ENCODE data around the gene PPP1R16B.
"Not testable (repeated sequence)": the region's sequence is repeated elsewhere in the genome, so short reads cannot be mapped to it uniquely, and the experiment has no call there.

PPP1R16B gene

DNA sequence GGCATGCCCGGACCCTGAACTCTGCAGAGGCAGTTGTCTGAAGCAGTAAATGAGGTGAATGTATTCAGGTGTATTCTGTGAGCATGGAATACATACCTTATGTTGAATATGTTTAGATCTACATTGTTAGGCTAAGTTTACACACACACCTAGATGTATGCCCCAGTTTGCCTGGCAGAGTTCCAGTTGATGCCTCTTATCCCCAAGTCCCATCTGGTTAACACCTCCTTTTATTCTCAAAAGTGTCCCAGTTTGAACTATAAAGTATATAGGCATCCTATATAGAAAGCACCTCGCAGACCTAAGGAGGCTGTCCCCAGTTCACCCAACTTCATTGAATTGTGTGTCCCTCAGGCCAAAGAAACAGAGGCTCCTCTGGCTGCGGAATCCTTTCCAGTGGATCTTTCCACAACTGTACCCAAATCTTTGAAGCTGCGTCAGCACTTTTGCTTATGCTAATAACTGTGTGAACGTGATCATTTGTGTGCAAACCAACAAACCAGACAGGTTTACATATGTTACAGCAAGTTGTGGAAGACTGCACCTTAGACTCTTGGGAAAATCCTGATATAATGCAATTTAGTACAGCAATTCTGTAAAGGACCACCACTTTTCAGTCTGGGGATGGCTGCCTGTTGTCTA is 151.9 kb downstream of the PPP1R16B start:
- Histone ChIP-seq H3K9ac (ENCODE audit: low read depth, low read length) (no peak overlapping the region), H3K4me3 (ENCODE audit: low read depth, low read length) (no peak overlapping the region), H3K4me1 (ENCODE audit: control insufficient read depth, insufficient read depth, low read length) (no peaks in the 10 kb centered on the region), H3K27me3 (ENCODE audit: control insufficient read depth, insufficient read depth, low read length) (no peaks in the 10 kb centered on the region), H3K36me3 (ENCODE audit: control insufficient read depth, insufficient read depth, low read length) (peaks cover 2% of the 10 kb centered on the region), H3K9me3 (ENCODE audit: control insufficient read depth, insufficient read depth, low read length) (no peaks in the 10 kb centered on the region)

DNA sequence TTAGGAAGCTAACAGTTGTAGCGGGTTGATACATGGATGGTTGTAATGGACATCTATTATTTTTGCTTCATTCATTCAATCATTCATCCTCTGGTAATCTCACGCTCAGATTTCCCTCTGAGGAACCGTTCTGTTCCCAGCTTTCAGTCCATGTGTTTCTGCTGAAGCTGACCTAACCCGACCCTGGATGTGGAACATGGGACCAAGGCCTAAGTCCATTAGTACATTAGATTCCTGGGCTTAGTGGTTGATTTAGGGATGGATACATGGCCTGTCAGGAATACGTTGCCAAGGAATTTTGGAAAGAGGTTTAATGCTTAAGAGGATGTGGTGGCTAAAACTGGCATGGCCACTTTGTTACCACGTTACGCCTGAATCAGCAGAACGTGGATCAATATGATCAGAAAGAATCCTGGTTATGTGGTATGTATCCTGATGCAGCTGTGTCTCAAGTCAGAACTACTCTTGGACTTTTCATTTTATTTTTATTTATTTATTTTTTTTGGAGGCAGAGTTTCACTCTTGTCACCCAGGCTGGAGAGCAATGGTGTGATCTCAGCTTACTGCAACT is 152.5 kb downstream of the PPP1R16B start:
- no peak overlapping the region for H3K9ac ChIP-seq (ENCODE audit: low read depth, low read length)

DNA sequence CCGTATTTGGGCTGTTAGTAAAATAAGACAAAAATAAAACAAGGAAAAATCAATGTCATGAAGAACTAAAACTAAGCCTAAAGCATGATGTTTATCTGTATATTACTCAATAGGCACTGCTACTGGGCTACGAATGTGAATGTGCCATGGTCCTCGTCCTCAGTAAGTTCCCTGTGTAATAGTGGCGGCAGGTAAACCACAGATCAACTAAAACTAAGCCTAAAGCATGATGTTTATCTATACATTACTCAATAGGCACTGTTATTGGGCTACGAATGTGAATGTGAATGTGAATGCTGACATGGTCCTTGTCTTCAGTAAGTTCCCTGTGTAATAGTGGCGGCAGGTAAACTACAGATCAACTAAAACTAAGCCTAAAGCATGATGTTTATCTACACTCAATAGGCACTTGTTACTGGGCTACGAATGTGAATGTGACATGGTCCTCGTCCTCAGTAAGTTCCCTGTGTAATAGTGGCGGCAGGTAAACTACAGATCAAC is 154.7 kb downstream of the PPP1R16B start:
- H3K9ac ChIP-seq (ENCODE audit: low read depth, low read length); H3K4me1 ChIP-seq (ENCODE audit: control insufficient read depth, insufficient read depth, low read length); H3K9me3 ChIP-seq (ENCODE audit: control insufficient read depth, insufficient read depth, low read length); H3K36me3 ChIP-seq (ENCODE audit: control insufficient read depth, insufficient read depth, low read length); H3K4me3 ChIP-seq (ENCODE audit: low read depth, low read length); H3K27me3 ChIP-seq (ENCODE audit: control insufficient read depth, insufficient read depth, low read length): not testable (repeated sequence)

More for the DNA sequence above, 152.5 kb downstream of the PPP1R16B start:
- Histone ChIP-seq H3K4me1 (ENCODE audit: control insufficient read depth, insufficient read depth, low read length) (no peaks in the 10 kb centered on the region), H3K9me3 (ENCODE audit: control insufficient read depth, insufficient read depth, low read length) (no peaks in the 10 kb centered on the region), H3K4me3 (ENCODE audit: low read depth, low read length) (no peak overlapping the region), H3K27me3 (ENCODE audit: control insufficient read depth, insufficient read depth, low read length) (no peaks in the 10 kb centered on the region), H3K36me3 (ENCODE audit: control insufficient read depth, insufficient read depth, low read length) (no peaks in the 10 kb centered on the region)

DNA sequence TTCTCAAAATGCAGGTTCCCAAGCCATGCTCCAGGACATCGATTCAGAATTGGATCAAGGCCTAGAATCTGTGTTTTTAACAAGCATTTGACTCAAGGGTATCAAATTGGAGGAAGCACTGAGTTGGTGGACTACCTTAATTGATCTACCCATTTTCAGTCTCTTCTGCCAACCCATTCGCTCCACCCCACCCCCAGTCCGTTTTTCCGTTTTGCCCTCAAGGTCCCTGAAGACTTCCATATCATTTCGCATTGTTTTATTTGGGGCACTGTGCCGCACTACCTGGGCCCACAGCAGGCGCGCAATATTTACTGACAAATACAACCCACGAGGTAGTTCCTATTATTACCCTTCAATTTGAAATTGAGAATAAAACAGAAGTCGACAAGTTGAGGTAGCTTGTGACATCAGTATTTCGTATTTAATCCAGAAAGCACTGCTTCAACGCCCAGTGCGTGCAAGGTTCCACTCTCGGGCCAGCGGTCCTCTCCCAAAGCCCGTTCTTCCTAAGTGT is 156.1 kb downstream of the PPP1R16B start:
- Histone ChIP-seq H3K36me3 (ENCODE audit: control insufficient read depth, insufficient read depth, low read length) (no peaks in the 10 kb centered on the region), H3K9me3 (ENCODE audit: control insufficient read depth, insufficient read depth, low read length) (no peaks in the 10 kb centered on the region), H3K4me3 (ENCODE audit: low read depth, low read length) (peak overlapping the region; percentile 96)

DNA sequence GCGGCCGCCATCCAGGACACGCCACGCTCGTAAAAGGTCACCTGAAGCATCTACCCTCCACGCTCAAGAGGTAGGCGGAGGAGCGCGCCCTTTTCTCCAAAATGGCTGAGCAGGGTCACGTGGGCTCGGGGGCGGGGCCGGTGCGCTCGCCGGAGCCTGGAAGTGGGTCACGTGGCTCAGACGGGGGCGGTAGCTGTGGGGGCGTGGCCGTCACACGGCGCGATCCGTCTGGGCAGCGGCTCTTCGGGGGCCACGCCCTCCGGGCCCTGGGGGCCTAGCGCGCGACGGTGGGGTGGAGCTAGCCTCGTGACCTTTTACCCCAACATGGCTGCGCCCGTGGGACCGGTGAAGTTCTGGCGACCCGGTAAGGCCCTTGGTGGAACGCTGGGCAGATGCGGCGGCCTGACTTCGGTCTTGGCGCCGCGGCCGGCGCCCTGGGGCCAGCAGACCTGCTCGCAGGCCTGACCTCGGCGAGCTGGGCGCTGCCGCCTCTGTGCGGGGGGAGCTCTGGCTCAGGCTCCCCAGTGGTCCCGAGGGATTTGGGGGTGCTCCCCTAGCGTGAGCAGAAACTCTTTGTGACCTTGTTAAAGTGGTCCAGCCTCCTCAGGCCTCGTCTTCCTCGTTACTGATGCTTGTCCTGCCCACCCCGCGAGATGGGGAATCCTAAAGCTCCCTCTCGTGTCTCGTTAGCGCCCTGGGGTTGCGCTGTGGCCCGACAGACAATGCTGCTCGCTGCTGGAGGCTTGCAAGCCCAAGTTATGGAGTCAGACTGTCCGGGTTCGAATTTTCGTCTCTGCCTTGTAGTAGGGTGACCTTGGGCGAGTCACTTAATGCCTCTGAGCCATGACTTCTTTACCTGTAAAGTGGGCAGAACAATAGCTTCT is 156.8 kb downstream of the PPP1R16B start, which contains the start of gene DHX35:
DHX35 (plus strand) TSS at position 301 of the 884 bp plus-strand sequence; CDS start at position 325, 24 bp downstream.
- peak within 1 kb of the TSS; percentile 97 for H3K9ac ChIP-seq (ENCODE audit: low read depth, low read length)
- H3K4me1 ChIP-seq (ENCODE audit: control insufficient read depth, insufficient read depth, low read length): no peaks in the 10 kb centered on the region
- peak within 1 kb of the TSS; percentile 96 for H3K4me3 ChIP-seq (ENCODE audit: low read depth, low read length)

More for the DNA sequence above, 156.1 kb downstream of the PPP1R16B start:
- H3K27me3 ChIP-seq (ENCODE audit: control insufficient read depth, insufficient read depth, low read length): no peaks in the 10 kb centered on the region
- H3K9ac ChIP-seq (ENCODE audit: low read depth, low read length): peak overlapping the region; percentile 91
- H3K4me1 ChIP-seq (ENCODE audit: control insufficient read depth, insufficient read depth, low read length): no peaks in the 10 kb centered on the region

DNA sequence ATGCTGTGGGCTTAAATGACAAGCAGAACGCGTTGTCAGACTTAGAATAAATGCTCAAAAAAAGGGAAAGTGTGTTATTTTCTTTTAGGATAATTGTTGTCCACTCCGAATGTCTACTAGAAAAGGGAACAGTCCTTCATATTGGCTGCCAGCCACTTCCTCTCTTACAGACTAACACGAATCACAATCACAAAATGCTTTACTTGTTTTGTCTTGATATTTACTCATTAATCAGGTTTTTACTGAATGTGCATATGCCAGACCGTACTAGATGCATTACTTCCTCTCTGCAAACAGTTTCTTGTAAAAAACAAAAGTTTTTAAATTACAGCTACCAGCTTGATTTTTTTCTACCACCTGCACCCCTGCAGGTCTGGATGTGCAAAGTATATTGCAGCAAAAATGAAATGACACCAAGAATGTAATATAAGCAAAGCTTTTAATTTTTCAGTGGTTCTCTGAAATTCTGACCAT is 157.5 kb downstream of the PPP1R16B start:
- Histone ChIP-seq H3K27me3 (ENCODE audit: control insufficient read depth, insufficient read depth, low read length) (no peaks in the 10 kb centered on the region), H3K9me3 (ENCODE audit: control insufficient read depth, insufficient read depth, low read length) (no peaks in the 10 kb centered on the region), H3K9ac (ENCODE audit: low read depth, low read length) (peak overlapping the region; percentile 97), H3K36me3 (ENCODE audit: control insufficient read depth, insufficient read depth, low read length) (no peaks in the 10 kb centered on the region), H3K4me1 (ENCODE audit: control insufficient read depth, insufficient read depth, low read length) (no peaks in the 10 kb centered on the region), H3K4me3 (ENCODE audit: low read depth, low read length) (peak overlapping the region; percentile 96)

More for the DNA sequence above, 156.8 kb downstream of the PPP1R16B start, which contains the start of gene DHX35:
- no peaks in the 10 kb centered on the region for H3K36me3 ChIP-seq (ENCODE audit: control insufficient read depth, insufficient read depth, low read length)
- H3K9me3 ChIP-seq (ENCODE audit: control insufficient read depth, insufficient read depth, low read length): no peaks in the 10 kb centered on the region
- H3K27me3 ChIP-seq (ENCODE audit: control insufficient read depth, insufficient read depth, low read length): no peaks in the 10 kb centered on the region

DNA sequence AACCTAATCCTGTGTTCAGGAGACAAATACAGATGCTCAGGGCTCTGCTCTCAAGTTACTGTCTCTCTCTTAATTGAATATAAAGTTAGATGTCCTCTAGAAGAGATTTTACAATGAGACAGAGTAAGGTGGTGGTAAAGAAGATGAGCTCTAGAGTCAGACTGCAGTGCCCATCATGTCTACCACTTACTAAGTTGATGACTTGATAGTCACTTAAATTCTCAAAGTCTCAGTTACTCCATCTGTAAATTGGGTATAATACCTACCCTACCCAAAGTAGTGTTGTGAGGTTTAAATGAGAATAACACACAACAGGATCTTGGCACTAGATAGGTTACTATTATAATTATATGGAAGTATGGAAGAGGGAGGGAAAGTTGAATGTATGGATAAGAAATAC is 158.2 kb downstream of the PPP1R16B start:
- no peaks in the 10 kb centered on the region for H3K36me3 ChIP-seq (ENCODE audit: control insufficient read depth, insufficient read depth, low read length)

DNA sequence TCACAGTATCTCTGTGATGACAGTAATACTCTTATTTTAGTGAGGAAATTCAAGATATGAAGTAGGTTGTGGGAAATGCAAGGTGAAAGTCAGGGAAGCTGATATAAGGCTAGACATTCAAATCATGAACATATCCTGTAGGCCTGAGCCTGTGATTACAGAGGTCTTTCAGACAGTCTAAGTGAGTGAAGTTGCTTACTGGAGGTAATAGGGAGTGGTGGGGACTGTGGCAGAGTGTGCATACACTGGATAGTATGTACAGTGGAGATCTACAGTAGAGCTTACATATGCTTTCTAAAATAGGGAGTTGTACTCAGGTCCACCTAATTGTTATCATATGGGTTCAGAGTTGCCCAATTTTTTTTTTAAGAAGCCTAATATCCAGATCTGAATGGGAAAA is 159.8 kb downstream of the PPP1R16B start:
- H3K27me3 ChIP-seq (ENCODE audit: control insufficient read depth, insufficient read depth, low read length): no peaks in the 10 kb centered on the region
- no peak overlapping the region for H3K4me3 ChIP-seq (ENCODE audit: low read depth, low read length)
- H3K36me3 ChIP-seq (ENCODE audit: control insufficient read depth, insufficient read depth, low read length): no peaks in the 10 kb centered on the region
- H3K4me1 ChIP-seq (ENCODE audit: control insufficient read depth, insufficient read depth, low read length): no peaks in the 10 kb centered on the region
- H3K9me3 ChIP-seq (ENCODE audit: control insufficient read depth, insufficient read depth, low read length): no peaks in the 10 kb centered on the region
- no peak overlapping the region for H3K9ac ChIP-seq (ENCODE audit: low read depth, low read length)

More for the DNA sequence above, 158.2 kb downstream of the PPP1R16B start:
- Histone ChIP-seq H3K9ac (ENCODE audit: low read depth, low read length) (no peak overlapping the region), H3K27me3 (ENCODE audit: control insufficient read depth, insufficient read depth, low read length) (no peaks in the 10 kb centered on the region), H3K9me3 (ENCODE audit: control insufficient read depth, insufficient read depth, low read length) (no peaks in the 10 kb centered on the region), H3K4me1 (ENCODE audit: control insufficient read depth, insufficient read depth, low read length) (no peaks in the 10 kb centered on the region), H3K4me3 (ENCODE audit: low read depth, low read length) (no peak overlapping the region)

DNA sequence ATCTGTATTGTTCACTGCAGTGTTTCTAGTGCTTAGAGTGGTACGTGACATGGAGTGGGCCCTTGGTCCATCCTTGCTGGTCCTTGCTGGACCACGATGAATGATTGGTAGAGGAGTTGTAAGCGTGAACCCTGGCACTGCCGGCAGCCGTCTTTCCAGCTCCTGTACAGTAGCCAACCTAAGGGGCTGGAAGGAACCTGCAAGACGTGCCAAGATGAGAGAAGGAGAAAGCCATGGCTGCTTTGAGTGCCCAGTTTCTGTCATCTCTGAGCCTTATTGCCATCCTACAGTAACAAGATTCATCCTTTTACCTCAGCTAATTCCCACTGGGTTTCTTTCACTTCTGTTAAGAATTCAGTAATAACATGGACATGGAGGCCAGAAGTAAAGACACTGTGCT is 162.6 kb downstream of the PPP1R16B start:
- Histone ChIP-seq H3K9ac (ENCODE audit: low read depth, low read length) (no peak overlapping the region), H3K36me3 (ENCODE audit: control insufficient read depth, insufficient read depth, low read length) (no peaks in the 10 kb centered on the region), H3K4me1 (ENCODE audit: control insufficient read depth, insufficient read depth, low read length) (no peaks in the 10 kb centered on the region), H3K9me3 (ENCODE audit: control insufficient read depth, insufficient read depth, low read length) (no peaks in the 10 kb centered on the region), H3K27me3 (ENCODE audit: control insufficient read depth, insufficient read depth, low read length) (no peaks in the 10 kb centered on the region), H3K4me3 (ENCODE audit: low read depth, low read length) (no peak overlapping the region)

DNA sequence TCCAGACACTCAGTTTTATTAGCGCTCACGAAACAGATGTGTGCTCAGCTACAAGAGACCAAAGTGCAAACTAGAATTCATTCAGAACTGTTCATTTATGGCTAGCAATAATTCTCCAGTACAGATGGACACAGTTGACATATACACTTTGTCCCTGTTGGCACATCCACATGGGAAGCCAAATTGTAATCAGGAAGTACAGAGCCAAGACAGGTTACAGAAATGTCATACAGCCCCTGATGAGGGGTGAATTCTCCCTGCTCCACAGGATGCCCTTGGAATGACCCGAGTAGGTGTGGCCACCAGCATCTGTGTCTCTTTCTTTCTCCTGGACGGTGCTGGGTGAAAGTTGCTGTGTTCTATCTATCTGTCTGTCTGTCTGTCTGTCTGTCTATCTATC is 164.2 kb downstream of the PPP1R16B start:
- peaks cover 3% of the 10 kb centered on the region for H3K36me3 ChIP-seq (ENCODE audit: control insufficient read depth, insufficient read depth, low read length)
- H3K4me3 ChIP-seq (ENCODE audit: low read depth, low read length): no peak overlapping the region
- H3K4me1 ChIP-seq (ENCODE audit: control insufficient read depth, insufficient read depth, low read length): no peaks in the 10 kb centered on the region
- H3K9me3 ChIP-seq (ENCODE audit: control insufficient read depth, insufficient read depth, low read length): no peaks in the 10 kb centered on the region
- no peaks in the 10 kb centered on the region for H3K27me3 ChIP-seq (ENCODE audit: control insufficient read depth, insufficient read depth, low read length)
- no peak overlapping the region for H3K9ac ChIP-seq (ENCODE audit: low read depth, low read length)

DNA sequence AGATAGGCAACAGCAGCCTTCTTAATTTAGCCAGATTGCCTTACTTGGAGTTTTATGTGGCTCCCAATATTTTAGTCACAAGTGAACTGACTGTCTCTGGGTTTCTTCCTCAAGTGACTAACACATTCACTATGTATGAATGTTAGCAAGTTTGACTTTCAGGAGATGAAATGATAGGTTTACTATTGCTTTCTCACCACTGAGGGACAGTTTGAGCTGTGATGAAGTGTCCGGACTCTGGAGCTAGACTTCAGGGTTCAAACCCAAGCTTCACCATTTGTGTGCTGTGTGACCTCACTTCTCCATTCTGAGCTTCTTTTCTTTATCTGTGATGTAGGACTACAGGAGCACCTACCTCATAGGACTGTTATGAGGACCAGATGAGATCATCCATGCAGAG is 164.8 kb downstream of the PPP1R16B start:
- H3K9me3 ChIP-seq (ENCODE audit: control insufficient read depth, insufficient read depth, low read length): no peaks in the 10 kb centered on the region
- H3K36me3 ChIP-seq (ENCODE audit: control insufficient read depth, insufficient read depth, low read length): peaks cover 3% of the 10 kb centered on the region
- no peak overlapping the region for H3K4me3 ChIP-seq (ENCODE audit: low read depth, low read length)
- no peaks in the 10 kb centered on the region for H3K27me3 ChIP-seq (ENCODE audit: control insufficient read depth, insufficient read depth, low read length)
- no peak overlapping the region for H3K9ac ChIP-seq (ENCODE audit: low read depth, low read length)
- no peaks in the 10 kb centered on the region for H3K4me1 ChIP-seq (ENCODE audit: control insufficient read depth, insufficient read depth, low read length)

All from iPS-15b (cell line).